Prostate gland (tissue), 2 donors: ENCODE results near the gene DOCK2.

ENCODE experiments used
- CTCF ChIP-seq, 4 experiments: fragments of 200-600 bp in 2 of 4; fragments of 450-650 bp in 2 of 4; sonication (generic) in 2 of 4; IDR thresholded peaks; 1 replicate in 3 of 4; 2 replicates in 1 of 4; pipeline ENCODE4 v1.5.1; 2016 to 2019; ENCODE audit warnings: antibody characterized with exemption in 4 of 4, mild to moderate bottlenecking in 2 of 4, moderate library complexity in 2 of 4
- POLR2A ChIP-seq: fragments of 450-650 bp; IDR thresholded peaks from one replicate; pipeline ENCODE4 v1.6.1; 2016; ENCODE audit warnings: antibody characterized with exemption, mild to moderate bottlenecking
- POLR2AphosphoS5 ChIP-seq: sonication (generic); formaldehyde crosslinking; IDR thresholded peaks from one replicate; pipeline ENCODE4 v1.6.1; 2017; ENCODE audit warnings: antibody characterized with exemption

DNA sequence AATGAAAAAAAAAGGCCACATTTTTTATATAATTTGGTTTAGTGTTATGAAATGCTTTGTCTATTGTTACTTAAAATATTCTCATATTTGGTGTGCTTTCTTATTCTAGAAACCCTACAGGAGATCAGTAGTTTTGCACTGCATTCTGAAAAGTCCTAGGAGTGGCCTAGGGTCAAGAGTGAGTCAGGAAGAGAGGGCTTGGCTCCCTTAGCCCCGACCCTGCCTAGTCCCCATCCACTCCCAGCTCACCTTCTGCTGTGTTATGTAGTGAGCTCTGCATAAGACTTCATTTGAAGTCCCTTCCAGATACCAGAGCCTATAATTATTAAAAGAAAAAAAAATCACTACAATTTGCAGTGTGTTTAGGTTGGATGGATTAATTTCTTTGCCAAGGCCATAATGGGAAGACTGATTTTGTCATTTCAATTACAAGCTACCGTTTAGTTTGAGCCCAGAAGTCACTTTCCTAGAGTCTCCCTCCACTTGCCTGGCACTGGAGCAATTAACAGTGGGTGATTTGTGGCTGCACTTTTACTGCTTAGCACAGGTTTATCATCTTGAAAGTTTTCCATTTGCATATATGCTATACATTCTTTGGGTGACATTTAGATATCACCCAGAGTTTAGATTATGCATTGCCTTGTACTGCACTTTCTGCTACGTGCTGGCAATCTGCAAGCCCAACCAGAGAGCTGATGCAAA, 199.9 kb downstream of the DOCK2 start:
- no peak for TF ChIP-seq POLR2AphosphoS5
- no peak for TF ChIP-seq CTCF (IDR thresholded peaks at IDR 0.05)
- no peak for TF ChIP-seq POLR2A
